Stimulated activated CD4-positive, alpha-beta T cell treated with anti-CD3 and anti-CD28 coated beads, Interleukin-1b, Interleukin-23, amount 100 ng/mL, for 1 hour (primary cell): ENCODE results near the gene OR7G2.
"Not testable (repeated sequence)": the region's sequence is repeated elsewhere in the genome, so short reads cannot be mapped to it uniquely, and the experiment has no call there.

Experiments
- DNase-seq, 2 donors: peaks; one replicate each; pipeline ENCODE4 v3.0.0-alpha.2; 2020; ENCODE audit warnings: low read depth in 2 of 2

Gene OR7G2

DNA sequence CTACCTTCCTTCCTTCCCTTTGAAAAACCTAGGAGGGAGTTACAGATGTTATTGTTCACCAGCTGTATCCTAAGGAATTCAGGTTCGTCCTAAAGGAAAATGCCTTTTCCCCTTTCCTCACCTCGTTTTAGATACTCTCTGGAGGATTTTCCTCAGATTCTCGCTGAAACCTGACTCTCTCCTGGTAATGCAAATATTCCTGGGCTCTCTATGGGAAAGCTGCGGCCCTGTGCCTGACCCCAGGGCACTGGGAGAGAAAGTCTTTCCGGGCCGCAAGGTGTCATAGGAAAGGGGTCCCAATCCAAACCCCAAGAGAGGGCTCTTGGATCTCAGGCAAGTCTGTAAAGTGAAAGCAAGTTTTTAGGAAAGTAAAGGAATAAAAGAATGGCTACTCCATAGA lies 33.5 kb downstream of the OR7G2 start:
- no peak for DNase-seq

DNA sequence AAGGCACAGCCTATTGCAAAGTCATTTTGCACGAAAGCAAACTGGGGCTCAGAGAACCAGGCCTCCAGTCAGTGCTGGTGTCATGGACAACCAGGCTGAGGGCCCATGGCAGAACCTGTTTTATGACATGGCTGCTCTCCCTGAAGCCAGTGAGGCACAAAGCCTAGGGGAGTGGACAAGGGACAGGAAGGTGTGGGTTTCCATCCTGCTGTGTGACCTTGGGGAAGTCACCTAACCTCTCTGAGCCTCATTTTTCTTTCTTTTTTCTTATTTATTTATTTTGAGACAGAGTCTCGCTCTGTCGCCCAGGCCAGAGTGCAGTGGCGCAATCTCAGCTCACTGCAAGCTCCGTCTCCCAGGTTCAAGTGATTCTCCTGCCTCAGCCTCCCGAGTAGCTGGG lies 35.6 kb downstream of the OR7G2 start:
- not testable (repeated sequence) for DNase-seq

- no peak for DNase-seq
Measured at GRCh38 chr19:9070066-9070465, 37.2 kb downstream of the OR7G2 start.

DNA sequence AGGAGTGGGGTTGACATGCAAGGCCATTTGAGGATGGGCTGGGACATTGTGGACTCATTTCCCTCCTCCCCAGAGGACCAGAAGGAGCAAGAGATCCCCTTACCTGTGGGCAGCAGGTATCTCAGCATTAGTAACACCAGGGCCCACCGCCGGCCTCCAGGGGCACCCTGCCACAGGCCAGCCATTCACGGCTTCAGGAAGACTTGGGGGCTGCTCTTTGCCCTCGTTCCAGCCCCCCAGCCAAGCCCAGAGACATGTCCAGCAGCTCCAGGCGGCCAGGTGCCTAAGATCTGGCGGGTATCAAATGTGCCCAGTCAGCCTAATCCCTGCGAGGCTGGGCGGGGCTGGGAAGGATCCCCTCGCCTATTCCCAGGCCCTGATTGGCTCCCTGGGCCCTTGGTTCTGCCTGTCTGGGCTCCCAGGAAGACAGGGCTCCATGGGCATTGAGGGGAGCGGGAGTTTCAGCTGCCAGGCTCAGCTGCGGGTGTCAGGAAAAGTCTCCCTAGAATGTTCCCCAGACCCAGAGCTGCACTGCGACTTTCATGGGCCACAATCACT lies 41.7 kb downstream of the OR7G2 start:
- DNase-seq = no peak

DNA sequence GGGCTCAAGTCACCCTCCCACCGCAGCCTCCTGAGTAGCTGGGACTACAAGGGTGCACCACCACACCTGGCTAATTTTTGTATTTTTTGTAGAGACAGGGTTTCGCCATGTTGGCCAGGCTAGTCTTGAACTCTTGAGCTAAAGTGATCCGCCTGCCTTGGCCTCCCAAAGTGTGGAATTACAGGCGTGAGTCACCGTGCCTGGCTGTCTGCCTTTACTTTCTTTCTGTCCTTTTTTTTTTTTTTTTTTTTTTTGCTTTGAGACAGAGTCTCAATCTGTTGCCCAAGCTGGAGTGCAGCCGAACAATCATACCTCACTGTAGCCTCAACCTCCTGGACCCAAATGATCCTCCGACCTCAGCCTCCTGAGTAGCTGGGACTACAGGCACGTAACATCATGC lies 45.4 kb downstream of the OR7G2 start:
- DNase-seq = no peak

GRCh38 chr19:9060564-9061340 lies 46.5 kb downstream of the OR7G2 start:
- DNase-seq = no peak

DNA sequence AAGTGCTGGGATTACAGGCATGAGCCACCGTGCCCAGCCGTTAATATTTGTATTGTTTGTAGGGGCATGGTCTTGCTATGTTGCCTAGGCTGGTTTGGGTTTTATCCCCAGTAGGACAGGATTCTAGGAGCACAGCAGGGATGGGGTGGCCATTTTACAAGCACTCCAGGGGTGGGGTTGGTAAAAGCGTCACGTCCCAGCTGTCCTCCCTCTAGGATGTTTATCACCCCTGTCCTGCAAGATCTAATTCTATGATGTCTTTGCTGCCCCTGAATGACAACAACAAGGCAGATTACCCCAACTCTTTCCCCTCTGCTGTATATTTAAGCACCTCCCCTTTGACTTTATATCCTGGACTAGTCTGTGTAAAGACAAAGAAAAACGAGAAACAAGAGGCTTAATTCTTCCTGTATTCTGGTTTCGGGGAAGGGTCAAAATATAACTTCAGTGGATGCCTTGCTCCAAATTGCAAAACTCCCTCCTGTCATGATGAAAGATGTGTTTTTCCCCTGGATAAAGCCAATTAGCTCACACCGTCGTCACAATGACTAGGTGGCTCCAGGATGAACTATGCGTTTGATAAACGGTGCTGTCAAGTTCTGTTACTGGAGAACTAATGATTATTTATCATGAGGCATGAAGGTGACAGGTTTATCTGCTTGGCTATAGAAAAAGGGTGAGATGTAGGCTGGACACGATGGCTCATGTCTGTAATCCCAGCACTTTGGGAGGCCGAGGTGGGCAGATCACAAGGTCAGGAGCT lies 48.2 kb downstream of the OR7G2 start:
- DNase-seq = no peak

- DNase-seq = no peak
Measured at GRCh38 chr19:9057505-9058258, 49.6 kb downstream of the OR7G2 start.

GRCh38 chr19:9056131-9056530 lies 51.1 kb downstream of the OR7G2 start:
- not testable (repeated sequence) for DNase-seq

- no peak for DNase-seq
Measured at GRCh38 chr19:9054765-9055164, 52.5 kb downstream of the OR7G2 start.

GRCh38 chr19:9054207-9054606 lies 53.1 kb downstream of the OR7G2 start:
- DNase-seq = no peak

- DNase-seq = not testable (repeated sequence)
Measured at GRCh38 chr19:9053674-9054073, 53.6 kb downstream of the OR7G2 start.

DNA sequence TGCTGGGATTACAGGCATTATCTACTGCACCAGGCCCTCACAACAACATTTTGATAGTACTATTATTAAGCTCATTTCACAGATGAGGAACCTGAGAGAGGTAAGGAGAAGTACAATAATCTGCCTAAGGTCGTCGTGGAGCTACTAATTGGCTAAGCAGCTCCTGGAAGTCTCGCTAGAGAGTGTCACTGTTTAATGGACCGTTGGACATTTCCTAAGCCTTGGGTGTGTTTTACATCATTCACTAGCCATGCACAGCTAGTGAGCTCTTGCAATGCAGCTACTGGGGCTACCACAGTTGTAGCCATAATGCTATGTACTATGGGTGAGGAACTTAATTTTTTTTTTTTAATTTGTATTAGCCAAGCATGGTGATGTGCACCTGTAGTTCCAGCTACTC lies 54.4 kb downstream of the OR7G2 start:
- no peak for DNase-seq
